Activated B cell treated with CpG ODN at 0.5 μM for 24 hours (primary cell): ENCODE data around the gene IL6. TPM values are rescaled to one million over a fixed set of nuclear protein-coding genes. Genes with fewer than 3 reads are reported as not detected.
"Not testable (repeated sequence)": the region's sequence is repeated elsewhere in the genome, so short reads cannot be mapped to it uniquely, and the experiment has no call there.

Experiments
- ATAC-seq: fragments of 200-7000 bp; cut with Tn5 transposase; one replicate; pipeline ENCODE4 v1.10.0; 2021; ENCODE audit warnings: low read depth, mild to moderate bottlenecking, moderate library complexity
- CTCF ChIA-PET: fragments of 350-600 bp; sonication (Branson Sonifier 250); formaldehyde crosslinking; loops from one replicate; lab custom pipeline; 2021; ENCODE audit warnings: antibody characterized with exemption; lab: Charles Lee
- POLR2A ChIA-PET: fragments of 350-600 bp; sonication (Branson Sonifier 250); formaldehyde crosslinking; loops from one replicate; lab custom pipeline; 2021; ENCODE audit warnings: antibody characterized with exemption; lab: Charles Lee
- DNase-seq: peaks from one replicate; pipeline ENCODE4 v3.0.0; 2022
- H3K27ac Mint-ChIP-seq: one replicate; pipeline ENCODE4 v1.8.0; 2020; ENCODE audit warnings: mixed read lengths
- H3K27me3 Mint-ChIP-seq: one replicate; pipeline ENCODE4 v1.8.0; 2021; ENCODE audit warnings: mixed read lengths
- H3K36me3 Mint-ChIP-seq: one replicate; pipeline ENCODE4 v1.8.0; 2021; ENCODE audit warnings: low read depth, mixed read lengths
- H3K4me1 Mint-ChIP-seq: one replicate; pipeline ENCODE4 v1.8.0; 2021; ENCODE audit warnings: mixed read lengths
- H3K4me3 Mint-ChIP-seq: one replicate; pipeline ENCODE4 v1.8.0; 2020; ENCODE audit warnings: mild to moderate bottlenecking, mixed read lengths
- H3K9me3 Mint-ChIP-seq: one replicate; pipeline ENCODE4 v1.8.0; 2020; ENCODE audit warnings: mixed read lengths
- CTCF ChIP-seq: fragments of 200-600 bp; IDR thresholded peaks from one replicate; pipeline ENCODE4 v1.8.0; 2022; ENCODE audit warnings: antibody characterized with exemption, mild to moderate bottlenecking
- intact Hi-C: fragments of 100-400 bp; cut with micrococcal nuclease; formaldehyde crosslinking; loops from one replicate; pipeline ENCODE4 v1.15.1; 2024
- total RNA-seq: library from RNA; stranded (reverse); gene quantifications from 2 replicates; pipeline ENCODE4 v1.2.3, GENCODE V29; 2022

Gene IL6
- total RNA-seq, 1 donor from 2014 or later = 72.3 TPM

- Mint-ChIP-seq H3K27ac (no peak overlapping the region), H3K27me3 (peaks cover 3% of the 10 kb centered on the region), H3K36me3 (no peaks in the 10 kb centered on the region), H3K9me3 (peaks cover 2% of the 10 kb centered on the region), H3K4me1 (peaks cover under 1% of the 10 kb centered on the region), H3K4me3 (no peak overlapping the region)
- no peak for ATAC-seq
- CTCF ChIA-PET = interaction anchor here (0.7 kb wide), 1 partner anchor 211 kb away, joined by 3 read pairs; no protein-coding TSS in a partner anchor
- POLR2A ChIA-PET = no interaction called here
- intact Hi-C loops = no loop called here
- no peak for TF ChIP-seq CTCF
- no peak for DNase-seq
These were observed 44.3 kb downstream of the IL6 start for GRCh38 chr7:22771194-22771871.

GRCh38 chr7:22771872-22772228 lies 44.9 kb downstream of the IL6 start:
- H3K9me3 Mint-ChIP-seq = peaks cover 2% of the 10 kb centered on the region
- no peak for TF ChIP-seq CTCF
- peaks cover 3% of the 10 kb centered on the region for H3K27me3 Mint-ChIP-seq
- ChIA-PET POLR2A (no interaction called here), CTCF (no interaction called here)
- H3K4me1 Mint-ChIP-seq = no peaks in the 10 kb centered on the region
- no peak overlapping the region for H3K4me3 Mint-ChIP-seq
- H3K36me3 Mint-ChIP-seq = no peaks in the 10 kb centered on the region
- no peak for ATAC-seq
- no peak overlapping the region for H3K27ac Mint-ChIP-seq
- DNase-seq = no peak
- intact Hi-C loops = no loop called here

GRCh38 chr7:22772885-22773284 lies 45.9 kb downstream of the IL6 start:
- H3K4me3 Mint-ChIP-seq = no peak overlapping the region
- peaks cover 3% of the 10 kb centered on the region for H3K27me3 Mint-ChIP-seq
- TF ChIP-seq CTCF = no peak
- CTCF ChIA-PET = interaction anchor here (1.8 kb wide), 1 partner anchor 10 kb away, joined by 5 read pairs; no protein-coding TSS in a partner anchor
- H3K27ac Mint-ChIP-seq = no peak overlapping the region
- no peak for ATAC-seq
- H3K9me3 Mint-ChIP-seq = peaks cover 2% of the 10 kb centered on the region
- DNase-seq = no peak
- intact Hi-C loops = no loop called here
- POLR2A ChIA-PET = no interaction called here
- no peaks in the 10 kb centered on the region for H3K36me3 Mint-ChIP-seq
- H3K4me1 Mint-ChIP-seq = no peaks in the 10 kb centered on the region

GRCh38 chr7:22776964-22777363 lies 50.0 kb downstream of the IL6 start:
- Mint-ChIP-seq H3K27me3 (no peaks in the 10 kb centered on the region), H3K9me3 (no peaks in the 10 kb centered on the region), H3K4me1 (no peaks in the 10 kb centered on the region), H3K27ac (no peak overlapping the region), H3K4me3 (no peak overlapping the region), H3K36me3 (no peaks in the 10 kb centered on the region)
- ChIA-PET POLR2A (no interaction called here), CTCF (no interaction called here)
- intact Hi-C loops = loop anchor here (5.0 kb wide), 1 partner anchor 35 kb away; no protein-coding TSS in a partner anchor
- DNase-seq (no peak), ATAC-seq (no peak)
- TF ChIP-seq CTCF = no peak

GRCh38 chr7:22779730-22780323 lies 52.8 kb downstream of the IL6 start:
- CTCF ChIA-PET = interaction anchor here (1.2 to 3.4 kb wide), 3 partner anchors 119 to 220 kb away, joined by 5 to 94 read pairs (median 9); no protein-coding TSS in a partner anchor
- H3K4me1 Mint-ChIP-seq, POLR2A ChIA-PET, H3K36me3 Mint-ChIP-seq, H3K4me3 Mint-ChIP-seq, H3K27me3 Mint-ChIP-seq, ATAC-seq, H3K27ac Mint-ChIP-seq, DNase-seq, H3K9me3 Mint-ChIP-seq: not testable (repeated sequence)
- intact Hi-C loops = loop anchor here (5.0 kb wide), 1 partner anchor 38 kb away; no protein-coding TSS in a partner anchor
